ENCODE data around the gene CIT.

The CIT gene

GRCh38 chr12:119668324-119668841 lies 208.7 kb downstream of the CIT start:
- peak overlapping the region; percentile 82 for H3K4me3 ChIP-seq (ENCODE audit: low read depth, low read length)
- TF ChIP-seq CTCF (IDR thresholded peaks at IDR 0.05; ENCODE audit: borderline replicate concordance, insufficient read depth, low read depth, low read length) = no peak

- TF ChIP-seq CTCF (IDR thresholded peaks at IDR 0.05; ENCODE audit: borderline replicate concordance, insufficient read depth, low read depth, low read length) = peak; percentile 91
- peak within 1 kb of the TSS; percentile 82 for H3K4me3 ChIP-seq (ENCODE audit: low read depth, low read length)
These were observed 209.4 kb downstream of the CIT start, which contains the start of gene PRKAB1 for GRCh38 chr12:119667577-119668323. TSS of gene PRKAB1 (plus strand) at chr12:119668133. CDS start at chr12:119668245, 112 bp downstream.

- H3K4me3 ChIP-seq (ENCODE audit: low read depth, low read length) = no peak overlapping the region
- TF ChIP-seq CTCF (IDR thresholded peaks at IDR 0.05; ENCODE audit: borderline replicate concordance, insufficient read depth, low read depth, low read length) = no peak
These were observed 210.1 kb downstream of the CIT start for GRCh38 chr12:119666900-119667576.

- H3K4me3 ChIP-seq (ENCODE audit: low read depth, low read length) = no peak overlapping the region
- no peak for TF ChIP-seq CTCF (IDR thresholded peaks at IDR 0.05; ENCODE audit: borderline replicate concordance, insufficient read depth, low read depth, low read length)
These were observed 210.8 kb downstream of the CIT start for GRCh38 chr12:119666226-119666795.

GRCh38 chr12:119665164-119665929 lies 211.8 kb downstream of the CIT start:
- H3K4me3 ChIP-seq (ENCODE audit: low read depth, low read length) = no peak overlapping the region
- TF ChIP-seq CTCF (IDR thresholded peaks at IDR 0.05; ENCODE audit: borderline replicate concordance, insufficient read depth, low read depth, low read length) = no peak

GRCh38 chr12:119664642-119665041 lies 212.5 kb downstream of the CIT start:
- H3K4me3 ChIP-seq (ENCODE audit: low read depth, low read length) = no peak overlapping the region
- no peak for TF ChIP-seq CTCF (IDR thresholded peaks at IDR 0.05; ENCODE audit: borderline replicate concordance, insufficient read depth, low read depth, low read length)

All from GM12875 (cell line).